VCaP (cell line): ENCODE measurements around the gene NEK6.
"Not testable (repeated sequence)": the region's sequence is repeated elsewhere in the genome, so short reads cannot be mapped to it uniquely, and the experiment has no call there.

Source experiments
- H3K27ac ChIP-seq: fragments of 450-650 bp; 2 replicates; pipeline ENCODE4 v1.5.1; 2017
- TF ChIP-seq, protein P1 (sequence below): fragments of 450-650 bp; conservative IDR thresholded peaks from 2 replicates; pipeline ENCODE4 v1.5.1; 2017; ENCODE audit warnings: mild to moderate bottlenecking, moderate library complexity

The NEK6 gene

DNA sequence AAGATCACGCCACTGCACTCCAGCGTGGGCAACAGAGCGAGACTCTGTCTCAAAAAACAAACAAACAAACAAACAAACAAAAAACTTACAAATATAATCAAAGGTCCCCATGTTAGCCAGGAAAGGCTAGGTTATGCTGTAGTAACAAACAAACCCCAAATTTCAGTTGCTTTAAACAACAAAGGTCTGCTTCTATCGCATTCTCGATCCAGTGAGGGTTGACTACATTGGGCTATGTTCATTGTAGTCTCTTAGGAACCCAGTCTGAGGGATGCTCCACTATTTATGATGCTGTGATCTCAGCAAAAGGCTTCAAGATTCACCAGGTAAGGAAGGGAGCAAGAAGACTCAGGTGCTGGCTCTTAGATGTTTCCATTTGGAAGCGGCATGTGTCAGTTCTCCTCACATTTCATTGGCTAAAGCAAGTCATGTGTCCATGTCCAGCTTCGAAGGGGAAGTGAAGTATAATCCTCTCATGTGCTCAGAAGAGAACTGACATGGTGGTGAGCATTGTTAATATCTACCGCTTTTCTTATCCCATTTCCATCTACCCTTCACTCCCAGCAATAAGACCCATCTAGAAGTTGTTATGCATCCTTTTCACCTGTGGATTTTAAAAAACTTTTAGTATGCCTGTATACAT is 26.5 kb upstream of the NEK6 start:
- TF ChIP-seq, protein P1, sequence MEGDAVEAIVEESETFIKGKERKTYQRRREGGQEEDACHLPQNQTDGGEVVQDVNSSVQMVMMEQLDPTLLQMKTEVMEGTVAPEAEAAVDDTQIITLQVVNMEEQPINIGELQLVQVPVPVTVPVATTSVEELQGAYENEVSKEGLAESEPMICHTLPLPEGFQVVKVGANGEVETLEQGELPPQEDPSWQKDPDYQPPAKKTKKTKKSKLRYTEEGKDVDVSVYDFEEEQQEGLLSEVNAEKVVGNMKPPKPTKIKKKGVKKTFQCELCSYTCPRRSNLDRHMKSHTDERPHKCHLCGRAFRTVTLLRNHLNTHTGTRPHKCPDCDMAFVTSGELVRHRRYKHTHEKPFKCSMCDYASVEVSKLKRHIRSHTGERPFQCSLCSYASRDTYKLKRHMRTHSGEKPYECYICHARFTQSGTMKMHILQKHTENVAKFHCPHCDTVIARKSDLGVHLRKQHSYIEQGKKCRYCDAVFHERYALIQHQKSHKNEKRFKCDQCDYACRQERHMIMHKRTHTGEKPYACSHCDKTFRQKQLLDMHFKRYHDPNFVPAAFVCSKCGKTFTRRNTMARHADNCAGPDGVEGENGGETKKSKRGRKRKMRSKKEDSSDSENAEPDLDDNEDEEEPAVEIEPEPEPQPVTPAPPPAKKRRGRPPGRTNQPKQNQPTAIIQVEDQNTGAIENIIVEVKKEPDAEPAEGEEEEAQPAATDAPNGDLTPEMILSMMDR: no peak
- H3K27ac ChIP-seq: no peak overlapping the region

DNA sequence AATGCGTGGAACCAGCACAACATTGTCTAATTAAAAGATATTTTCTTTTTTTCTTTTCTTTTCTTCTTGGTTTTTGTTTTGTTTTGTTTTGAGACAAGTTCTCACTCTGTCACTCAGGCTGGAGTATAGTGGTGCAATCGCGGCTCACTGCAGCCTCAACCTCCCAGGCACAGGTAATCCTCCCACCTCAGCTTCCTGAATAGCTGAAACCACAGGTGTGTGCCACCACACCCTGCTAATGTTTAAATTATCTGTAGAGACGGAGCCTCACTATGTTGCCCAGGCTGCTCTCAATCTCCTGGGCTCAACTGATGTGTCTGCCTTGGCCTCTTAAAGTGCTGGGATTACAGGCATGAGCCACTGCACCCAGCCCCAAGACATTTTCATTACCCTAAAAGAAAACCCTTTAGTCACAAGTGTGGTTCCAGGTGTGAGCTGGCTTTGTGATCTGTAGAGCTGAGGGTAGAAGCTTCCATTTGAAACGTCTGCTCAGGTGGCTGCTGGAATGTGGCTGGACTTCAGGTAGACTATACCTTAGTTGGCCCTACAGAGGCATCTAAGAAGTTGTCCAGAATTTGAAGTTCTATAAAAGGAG is 19.1 kb upstream of the NEK6 start:
- TF ChIP-seq, protein P1: no peak
- no peak overlapping the region for H3K27ac ChIP-seq

DNA sequence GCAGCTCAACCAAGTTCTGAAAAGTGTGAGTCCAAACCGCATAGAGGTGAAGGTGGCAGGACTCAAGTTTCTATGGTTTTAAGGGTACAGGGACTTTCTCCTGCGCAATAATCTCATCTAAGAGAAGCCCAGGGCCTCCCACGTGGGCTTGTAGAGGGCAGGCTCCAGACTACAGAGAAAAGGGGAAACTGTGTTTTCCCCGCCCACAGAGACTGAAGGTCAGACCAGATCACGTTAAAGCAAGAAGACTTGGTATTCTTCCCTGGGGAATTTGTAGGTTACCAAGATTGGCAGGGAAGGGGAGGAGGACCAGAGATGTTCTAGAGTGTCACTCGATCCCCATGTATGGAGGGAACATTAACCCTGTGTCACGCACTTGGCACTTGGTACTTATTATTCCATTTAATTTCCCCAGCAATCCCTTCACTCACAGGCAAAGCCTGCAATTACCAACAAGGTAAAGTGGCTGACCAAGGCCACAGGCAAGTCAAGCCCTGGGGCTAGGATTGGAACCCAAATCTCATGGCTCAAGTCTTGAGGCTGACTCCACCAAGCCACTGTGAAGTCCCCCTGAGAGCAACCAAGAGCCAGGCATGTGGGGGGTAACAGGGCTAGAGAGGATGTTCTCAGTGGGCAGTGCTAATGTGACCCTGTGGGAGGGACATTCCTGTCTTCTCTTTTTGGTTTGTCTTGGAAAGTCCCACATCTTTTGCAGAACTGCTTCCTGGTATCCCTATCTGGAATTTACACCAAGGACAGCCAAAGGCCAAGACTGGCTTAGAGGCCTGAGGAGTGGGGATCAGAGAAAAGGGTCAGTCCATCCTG is 18.3 kb upstream of the NEK6 start:
- TF ChIP-seq, protein P1: no peak
- H3K27ac ChIP-seq: no peak overlapping the region

DNA sequence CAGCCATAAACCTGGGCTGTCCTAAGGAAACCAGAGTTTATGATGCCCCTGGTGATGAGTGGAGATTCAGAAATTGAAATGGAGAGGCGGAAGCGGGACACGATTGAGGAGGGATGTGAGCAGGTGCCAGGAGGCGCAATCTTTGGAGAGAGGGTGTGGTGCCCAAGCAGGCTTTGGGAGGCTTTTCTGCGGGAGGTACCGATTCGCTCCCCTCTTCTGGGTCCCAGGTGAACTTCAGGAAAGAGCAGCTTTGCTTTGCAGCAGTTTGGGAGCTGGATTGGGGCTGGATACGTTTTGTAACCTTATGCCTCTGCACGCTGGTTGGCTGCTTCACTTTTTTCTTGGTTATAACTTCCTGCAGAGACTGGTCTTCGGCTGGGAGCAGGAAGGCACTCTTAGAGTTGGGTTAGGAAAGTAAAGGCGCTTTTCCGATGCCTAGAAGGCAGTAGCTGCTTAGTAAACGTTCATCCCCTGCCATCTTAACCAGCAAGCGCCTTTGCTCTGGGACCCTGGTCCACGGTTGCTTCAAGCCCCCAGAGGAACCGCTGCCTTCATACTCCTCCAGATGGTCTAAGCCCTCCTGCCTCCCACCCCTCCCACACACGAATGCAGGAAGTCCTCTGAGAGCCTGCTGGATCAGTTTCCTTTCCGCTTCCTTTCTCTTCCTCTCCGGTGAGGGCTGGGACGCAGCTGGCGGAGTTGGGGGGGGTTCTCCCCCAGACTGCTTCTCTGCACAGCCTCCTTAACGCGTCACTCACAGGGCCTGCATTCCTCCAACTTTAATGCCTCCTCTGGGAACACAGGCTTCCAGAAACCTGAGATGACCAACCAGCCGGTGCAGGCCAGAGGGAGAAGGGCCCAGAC is 15.2 kb upstream of the NEK6 start:
- TF ChIP-seq, protein P1: no peak

DNA sequence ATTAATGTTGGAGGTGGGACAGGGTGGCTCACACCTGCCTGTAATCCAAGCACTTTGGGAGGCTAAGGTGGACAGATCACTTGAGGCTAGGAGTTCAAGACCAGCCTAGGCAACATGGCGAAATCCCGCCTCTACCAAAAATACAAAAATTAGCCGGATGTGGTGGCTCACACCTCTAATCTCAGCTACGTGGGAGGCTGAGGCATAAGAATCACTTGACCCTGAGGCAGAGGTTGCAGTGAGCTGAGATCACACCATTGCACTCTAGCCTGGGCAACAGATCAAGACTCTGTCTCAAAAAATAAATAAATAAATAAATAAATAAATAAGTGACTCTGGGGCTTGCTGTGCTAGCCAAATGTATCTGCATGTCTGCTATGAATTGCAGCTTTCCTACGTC is 10.4 kb upstream of the NEK6 start:
- H3K27ac ChIP-seq: not testable (repeated sequence)

More for the DNA sequence above, 15.2 kb upstream of the NEK6 start:
- H3K27ac ChIP-seq: no peak overlapping the region

DNA sequence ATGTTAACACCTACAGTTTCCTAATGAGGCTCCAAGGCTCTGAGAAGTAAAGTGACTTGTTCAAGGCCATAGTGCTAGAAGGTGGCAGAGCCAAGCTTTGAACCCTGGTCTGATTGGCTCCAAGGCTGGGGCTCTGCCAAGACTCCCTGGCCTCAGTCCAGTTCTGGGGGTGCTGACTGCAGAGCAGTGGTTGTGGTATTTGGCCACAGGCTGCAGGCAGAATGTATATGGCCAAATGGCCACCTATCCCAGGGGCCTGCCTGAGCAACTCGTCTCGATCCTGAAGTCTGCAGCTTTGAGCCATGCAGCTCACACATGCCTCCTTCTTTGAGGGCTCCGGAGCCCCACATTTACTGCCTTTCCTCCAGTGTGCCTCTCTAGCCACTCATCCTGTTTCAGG is 9.7 kb upstream of the NEK6 start:
- no peak overlapping the region for H3K27ac ChIP-seq
- TF ChIP-seq, protein P1: no peak

DNA sequence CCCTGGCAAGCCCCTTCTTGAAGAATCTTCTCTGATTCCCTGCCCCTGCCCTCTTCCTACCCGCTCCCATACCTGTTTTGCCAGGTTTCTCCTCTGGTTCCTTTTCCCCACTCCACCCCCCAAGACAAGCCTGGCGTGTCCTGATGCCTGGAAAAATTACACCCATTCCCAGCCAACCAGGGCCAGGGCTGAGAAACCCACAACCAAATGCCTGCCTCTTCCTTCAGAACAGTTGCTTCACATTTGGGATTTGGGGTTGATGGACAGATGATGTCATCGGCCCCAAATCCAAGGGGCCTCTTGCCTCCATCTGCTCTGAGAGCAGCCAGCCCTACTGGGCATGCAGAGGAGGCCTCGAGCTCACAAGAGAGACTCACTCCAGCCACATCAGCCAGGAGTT is 8.8 kb upstream of the NEK6 start:
- TF ChIP-seq, protein P1: no peak
- no peak overlapping the region for H3K27ac ChIP-seq
